IPS-11a (cell line): ENCODE data around the gene MAMDC2.

Source experiments
- H3K4me3 ChIP-seq: one replicate; pipeline ENCODE4 v1.5.1; 2013; ENCODE audit warnings: low read depth, low read length, control low read depth

MAMDC2 gene

GRCh38 chr9:70043689-70044489 lies at the start of gene MAMDC2:
Gene MAMDC2, plus strand, starts transcription at chr9:70043848. Its CDS starts 350 bp downstream, at chr9:70044198.
- peak within 1 kb of the TSS; percentile 55 for H3K4me3 ChIP-seq

GRCh38 chr9:69995846-69996245 lies 47.8 kb upstream of the MAMDC2 start:
- H3K4me3 ChIP-seq: no peak overlapping the region

- no peak overlapping the region for H3K4me3 ChIP-seq
These were observed 46.7 kb upstream of the MAMDC2 start for GRCh38 chr9:69996967-69997366.

GRCh38 chr9:69997524-69997923 lies 46.1 kb upstream of the MAMDC2 start:
- no peak overlapping the region for H3K4me3 ChIP-seq

- H3K4me3 ChIP-seq: no peak overlapping the region
These were observed 44.3 kb upstream of the MAMDC2 start for GRCh38 chr9:69999315-69999714.

- no peak overlapping the region for H3K4me3 ChIP-seq
These were observed 43.2 kb upstream of the MAMDC2 start for GRCh38 chr9:70000469-70000868.

- no peak overlapping the region for H3K4me3 ChIP-seq
These were observed 39.5 kb upstream of the MAMDC2 start for GRCh38 chr9:70003901-70004714.

GRCh38 chr9:70006306-70006705 lies 37.3 kb upstream of the MAMDC2 start:
- no peak overlapping the region for H3K4me3 ChIP-seq

- no peak overlapping the region for H3K4me3 ChIP-seq
These were observed 35.8 kb upstream of the MAMDC2 start for GRCh38 chr9:70007831-70008230.

GRCh38 chr9:70010015-70010414 lies 33.6 kb upstream of the MAMDC2 start:
- no peak overlapping the region for H3K4me3 ChIP-seq

GRCh38 chr9:70011366-70011765 lies 32.3 kb upstream of the MAMDC2 start:
- no peak overlapping the region for H3K4me3 ChIP-seq

GRCh38 chr9:70012569-70012968 lies 31.1 kb upstream of the MAMDC2 start:
- H3K4me3 ChIP-seq: no peak overlapping the region

- H3K4me3 ChIP-seq: no peak overlapping the region
These were observed 30.0 kb upstream of the MAMDC2 start for GRCh38 chr9:70013598-70014196.

- no peak overlapping the region for H3K4me3 ChIP-seq
These were observed 28.5 kb upstream of the MAMDC2 start for GRCh38 chr9:70015099-70015498.

- H3K4me3 ChIP-seq: no peak overlapping the region
These were observed 23.4 kb upstream of the MAMDC2 start for GRCh38 chr9:70020217-70020616.

GRCh38 chr9:70020991-70021571 lies 22.6 kb upstream of the MAMDC2 start:
- H3K4me3 ChIP-seq: no peak overlapping the region

GRCh38 chr9:70028287-70028686 lies 15.4 kb upstream of the MAMDC2 start:
- no peak overlapping the region for H3K4me3 ChIP-seq

GRCh38 chr9:70030156-70030555 lies 13.5 kb upstream of the MAMDC2 start:
- no peak overlapping the region for H3K4me3 ChIP-seq

- H3K4me3 ChIP-seq: no peak overlapping the region
These were observed 12.5 kb upstream of the MAMDC2 start for GRCh38 chr9:70031141-70031545.

- H3K4me3 ChIP-seq: no peak overlapping the region
These were observed 9.4 kb upstream of the MAMDC2 start for GRCh38 chr9:70034271-70034711.

GRCh38 chr9:70035691-70036090 lies 8.0 kb upstream of the MAMDC2 start:
- no peak overlapping the region for H3K4me3 ChIP-seq
